ENCODE results near the gene LBX1.

DNA sequence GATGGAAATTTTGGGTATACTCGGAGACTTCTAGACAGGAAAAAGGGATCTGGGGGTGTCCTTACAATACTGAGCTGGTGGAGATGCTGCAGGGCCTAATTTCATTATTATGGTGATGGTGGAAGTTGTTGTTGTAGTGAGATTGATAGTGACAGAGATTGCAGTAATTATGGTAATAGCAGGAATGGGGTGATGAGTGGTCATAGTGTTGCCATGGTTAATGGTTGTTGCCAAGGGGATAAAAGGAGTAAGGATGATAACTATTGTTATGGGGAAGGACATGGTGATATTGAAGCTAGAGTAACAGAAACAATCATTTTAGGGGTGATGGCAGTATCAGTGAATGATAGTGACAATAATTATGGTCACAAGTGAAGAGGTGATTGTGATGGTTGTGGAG is 27.1 kb upstream of the LBX1 start:
- TF ChIP-seq, protein P1, sequence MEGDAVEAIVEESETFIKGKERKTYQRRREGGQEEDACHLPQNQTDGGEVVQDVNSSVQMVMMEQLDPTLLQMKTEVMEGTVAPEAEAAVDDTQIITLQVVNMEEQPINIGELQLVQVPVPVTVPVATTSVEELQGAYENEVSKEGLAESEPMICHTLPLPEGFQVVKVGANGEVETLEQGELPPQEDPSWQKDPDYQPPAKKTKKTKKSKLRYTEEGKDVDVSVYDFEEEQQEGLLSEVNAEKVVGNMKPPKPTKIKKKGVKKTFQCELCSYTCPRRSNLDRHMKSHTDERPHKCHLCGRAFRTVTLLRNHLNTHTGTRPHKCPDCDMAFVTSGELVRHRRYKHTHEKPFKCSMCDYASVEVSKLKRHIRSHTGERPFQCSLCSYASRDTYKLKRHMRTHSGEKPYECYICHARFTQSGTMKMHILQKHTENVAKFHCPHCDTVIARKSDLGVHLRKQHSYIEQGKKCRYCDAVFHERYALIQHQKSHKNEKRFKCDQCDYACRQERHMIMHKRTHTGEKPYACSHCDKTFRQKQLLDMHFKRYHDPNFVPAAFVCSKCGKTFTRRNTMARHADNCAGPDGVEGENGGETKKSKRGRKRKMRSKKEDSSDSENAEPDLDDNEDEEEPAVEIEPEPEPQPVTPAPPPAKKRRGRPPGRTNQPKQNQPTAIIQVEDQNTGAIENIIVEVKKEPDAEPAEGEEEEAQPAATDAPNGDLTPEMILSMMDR (IDR thresholded peaks at IDR 0.05; ENCODE audit: extremely low read depth in 1 of 2, insufficient read depth in 1 of 2, low read depth in 1 of 2, low read length in 2 of 2), result no peak
- TF ChIP-seq POLR2A (IDR thresholded peaks at IDR 0.05; ENCODE audit: low read depth, low read length) (no peak), EZH2 (IDR thresholded peaks at IDR 0.05; ENCODE audit: borderline replicate concordance, low read depth, low read length, severe bottlenecking) (no peak), POLR2AphosphoS5 (IDR thresholded peaks at IDR 0.05; ENCODE audit: insufficient read depth, low read depth, low read length) (no peak), MAX (IDR thresholded peaks at IDR 0.05; ENCODE audit: insufficient read depth, insufficient read length) (no peak), JUN (IDR thresholded peaks at IDR 0.05; ENCODE audit: borderline replicate concordance, insufficient read depth, insufficient read length, low read depth) (no peak), MYC (IDR thresholded peaks at IDR 0.05; ENCODE audit: low read depth, low read length) (no peak), GATA2 (IDR thresholded peaks at IDR 0.05; ENCODE audit: insufficient read depth, insufficient read length, low read depth, low read length) (no peak), FOS (IDR thresholded peaks at IDR 0.05; ENCODE audit: borderline replicate concordance, insufficient read depth, low read length) (no peak)
